Brain microvascular endothelial cell (primary cell): ENCODE data around the gene AKAP7.
"Not testable (repeated sequence)": the region's sequence is repeated elsewhere in the genome, so short reads cannot be mapped to it uniquely, and the experiment has no call there.

Experiments
- DNase-seq: peaks from one replicate; pipeline ENCODE4 v3.0.0-alpha.2; 2020
- H3K27ac ChIP-seq: fragments of 250-450 bp; sonication (Bioruptor Pico); 2 replicates; pipeline ENCODE4 v1.5.1; 2020; ENCODE audit warnings: mild to moderate bottlenecking, moderate library complexity
- H3K27me3 ChIP-seq: fragments of 250-450 bp; sonication (Bioruptor Pico); replicated peaks from 2 replicates; pipeline ENCODE4 v1.5.1; 2020; ENCODE audit warnings: mild to moderate bottlenecking
- H3K36me3 ChIP-seq: fragments of 250-450 bp; sonication (Bioruptor Pico); replicated peaks from 2 replicates; pipeline ENCODE4 v1.5.1; 2020; ENCODE audit warnings: mild to moderate bottlenecking
- H3K4me3 ChIP-seq: 2 replicates; pipeline ENCODE4 v1.5.1; 2011; ENCODE audit warnings: low read depth, mild to moderate bottlenecking, control low read depth, low read length, moderate library complexity
- in situ Hi-C: cut with HindIII; loops from 2 replicates; pipeline ENCODE4 v1.10.0; 2017; ENCODE audit warnings: low sequenced_read_pairs, low pct_ligation_motif_present
- TF ChIP-seq, protein P1 (sequence below): IDR thresholded peaks from 2 replicates; pipeline ENCODE4 v1.5.1; 2011; ENCODE audit warnings: low read depth, mild to moderate bottlenecking, moderate library complexity, low read length, control low read depth, inconsistent platforms; ENCODE audit errors: missing control alignments

AKAP7 gene

GRCh38 chr6:131316654-131317053, 181.4 kb downstream of the AKAP7 start:
- no peak for DNase-seq
- H3K27ac ChIP-seq = no peak overlapping the region
- in situ Hi-C loops = no loop called here
- no peaks in the 10 kb centered on the region for H3K36me3 ChIP-seq
- TF ChIP-seq, protein P1, sequence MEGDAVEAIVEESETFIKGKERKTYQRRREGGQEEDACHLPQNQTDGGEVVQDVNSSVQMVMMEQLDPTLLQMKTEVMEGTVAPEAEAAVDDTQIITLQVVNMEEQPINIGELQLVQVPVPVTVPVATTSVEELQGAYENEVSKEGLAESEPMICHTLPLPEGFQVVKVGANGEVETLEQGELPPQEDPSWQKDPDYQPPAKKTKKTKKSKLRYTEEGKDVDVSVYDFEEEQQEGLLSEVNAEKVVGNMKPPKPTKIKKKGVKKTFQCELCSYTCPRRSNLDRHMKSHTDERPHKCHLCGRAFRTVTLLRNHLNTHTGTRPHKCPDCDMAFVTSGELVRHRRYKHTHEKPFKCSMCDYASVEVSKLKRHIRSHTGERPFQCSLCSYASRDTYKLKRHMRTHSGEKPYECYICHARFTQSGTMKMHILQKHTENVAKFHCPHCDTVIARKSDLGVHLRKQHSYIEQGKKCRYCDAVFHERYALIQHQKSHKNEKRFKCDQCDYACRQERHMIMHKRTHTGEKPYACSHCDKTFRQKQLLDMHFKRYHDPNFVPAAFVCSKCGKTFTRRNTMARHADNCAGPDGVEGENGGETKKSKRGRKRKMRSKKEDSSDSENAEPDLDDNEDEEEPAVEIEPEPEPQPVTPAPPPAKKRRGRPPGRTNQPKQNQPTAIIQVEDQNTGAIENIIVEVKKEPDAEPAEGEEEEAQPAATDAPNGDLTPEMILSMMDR = no peak
- H3K4me3 ChIP-seq = no peak overlapping the region
- H3K27me3 ChIP-seq = no peaks in the 10 kb centered on the region

GRCh38 chr6:131317516-131317915, 182.2 kb downstream of the AKAP7 start:
- no peaks in the 10 kb centered on the region for H3K27me3 ChIP-seq
- TF ChIP-seq, protein P1 = no peak

DNA sequence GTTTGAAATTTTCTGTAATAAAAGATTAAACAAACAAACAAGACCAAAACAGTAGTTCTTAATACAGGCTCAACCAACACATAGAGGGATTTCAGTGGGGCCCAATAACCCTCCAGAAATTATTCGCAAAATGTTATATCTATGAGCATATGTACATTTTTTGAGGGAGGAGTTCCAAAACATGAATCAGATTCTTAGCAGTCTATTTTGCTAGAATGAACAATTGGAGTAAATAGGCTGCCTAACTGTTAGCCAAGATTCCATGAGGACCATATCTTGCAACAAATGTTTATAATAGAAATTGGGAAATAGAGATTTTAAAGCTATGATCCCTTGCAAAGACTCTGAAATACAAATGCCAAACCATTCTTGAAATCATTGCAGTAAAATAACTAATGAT, 186.3 kb downstream of the AKAP7 start:
- in situ Hi-C loops = no loop called here
- H3K36me3 ChIP-seq = no peaks in the 10 kb centered on the region
- TF ChIP-seq, protein P1 = no peak
- no peaks in the 10 kb centered on the region for H3K27me3 ChIP-seq
- DNase-seq = no peak
- H3K27ac ChIP-seq = no peak overlapping the region
- H3K4me3 ChIP-seq = no peak overlapping the region

More at GRCh38 chr6:131317516-131317915, 182.2 kb downstream of the AKAP7 start:
- in situ Hi-C loops = no loop called here
- Histone ChIP-seq H3K36me3 (no peaks in the 10 kb centered on the region), H3K27ac (no peak overlapping the region), H3K4me3 (no peak overlapping the region)
- no peak for DNase-seq

DNA sequence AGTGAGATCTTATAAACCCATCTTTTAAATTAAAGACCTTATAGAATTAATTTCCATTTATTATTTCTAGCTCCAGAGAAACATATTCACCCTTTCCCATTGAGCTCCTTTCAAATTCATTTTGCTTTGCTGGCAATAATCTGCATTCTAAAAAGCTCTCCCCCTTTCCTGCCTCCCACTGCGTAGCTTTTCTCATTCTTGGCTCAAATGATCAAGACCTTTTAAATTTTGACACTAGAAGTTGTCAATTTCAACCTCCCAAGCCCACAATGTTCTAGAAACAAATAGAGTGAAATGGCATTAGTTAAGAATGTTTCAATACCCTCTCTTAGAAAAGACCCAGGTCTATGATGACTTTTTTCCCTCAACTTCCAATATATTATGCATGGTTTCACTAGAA, 186.9 kb downstream of the AKAP7 start:
- TF ChIP-seq, protein P1 = no peak
- Histone ChIP-seq H3K27me3 (no peaks in the 10 kb centered on the region), H3K36me3 (no peaks in the 10 kb centered on the region), H3K27ac (no peak overlapping the region), H3K4me3 (no peak overlapping the region)
- DNase-seq = no peak
- in situ Hi-C loops = no loop called here

GRCh38 chr6:131325669-131326068, 190.4 kb downstream of the AKAP7 start:
- H3K36me3 ChIP-seq, H3K4me3 ChIP-seq, H3K27ac ChIP-seq, DNase-seq, in situ Hi-C loops, H3K27me3 ChIP-seq: not testable (repeated sequence)

DNA sequence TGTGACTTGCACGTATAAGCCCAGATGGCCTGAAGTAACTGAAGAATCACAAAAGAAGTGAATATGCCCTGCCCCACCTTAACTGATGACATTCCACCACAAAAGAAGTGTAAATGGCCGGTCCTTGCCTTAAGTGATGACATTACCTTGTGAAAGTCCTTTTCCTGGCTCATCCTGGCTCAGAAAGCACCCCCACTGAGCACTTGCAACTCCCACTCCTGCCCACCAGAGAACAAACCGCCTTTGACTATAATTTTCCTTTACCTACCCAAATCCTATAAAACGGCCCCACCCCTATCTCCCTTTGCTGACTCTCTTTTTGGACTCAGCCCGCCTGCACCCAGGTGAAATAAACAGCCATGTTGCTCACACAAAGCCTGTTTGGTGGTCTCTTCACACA, 193.5 kb downstream of the AKAP7 start:
- H3K27me3 ChIP-seq, in situ Hi-C loops: not testable (repeated sequence)

GRCh38 chr6:131331151-131331550, 195.9 kb downstream of the AKAP7 start:
- no peak for DNase-seq
- TF ChIP-seq, protein P1 = no peak
- in situ Hi-C loops = no loop called here
- H3K27me3 ChIP-seq = no peaks in the 10 kb centered on the region
- H3K4me3 ChIP-seq = no peak overlapping the region
- no peak overlapping the region for H3K27ac ChIP-seq
- no peaks in the 10 kb centered on the region for H3K36me3 ChIP-seq

More for the DNA sequence above, 193.5 kb downstream of the AKAP7 start:
- H3K36me3 ChIP-seq, H3K4me3 ChIP-seq, H3K27ac ChIP-seq, DNase-seq: not testable (repeated sequence)
